Right atrium auricular region (tissue), 2 donors: ENCODE results near the gene RTCB. TPM values are rescaled to one million over a fixed set of nuclear protein-coding genes. Genes with fewer than 3 reads are reported as not detected.

Source experiments
- DNase-seq: peaks from one replicate; pipeline ENCODE4 v3.0.0-alpha.2; 2019; ENCODE audit warnings: low spot score
- H3K27ac ChIP-seq, 2 donors: fragments of 200-600 bp; sonication (generic); 1 replicate in 1 of 2; 2 replicates in 1 of 2; pipeline ENCODE4 v1.5.1; 2016 to 2019
- H3K27me3 ChIP-seq, 2 donors: fragments of 200-600 bp; sonication (generic); one replicate each; pipeline versions ENCODE4 v1.5.1 to v1.6.0; 2017 to 2019
- H3K36me3 ChIP-seq: fragments of 200-600 bp; sonication (generic); one replicate; pipeline ENCODE4 v1.5.1; 2016
- H3K4me1 ChIP-seq, 2 donors: fragments of 200-600 bp; sonication (generic); one replicate each; pipeline versions ENCODE4 v1.5.1 to v1.6.0; 2017 to 2019
- H3K4me3 ChIP-seq, 2 donors: fragments of 200-600 bp; sonication (generic); 1 replicate in 1 of 2; 2 replicates in 1 of 2; pipeline ENCODE4 v1.5.1; 2017 to 2019; ENCODE audit warnings: mild to moderate bottlenecking in 1 of 2, moderate library complexity in 1 of 2
- H3K9me3 ChIP-seq, 2 donors: fragments of 200-600 bp; sonication (generic); one replicate each; pipeline ENCODE4 v1.5.1; 2019
- CTCF ChIP-seq, 2 donors: fragments of 200-600 bp; sonication (generic); IDR thresholded peaks; one replicate each; pipeline ENCODE4 v1.5.1; 2019; ENCODE audit warnings: antibody characterized with exemption in 2 of 2
- total RNA-seq, 2 donors: library from RNA; depleted of rRNA; stranded (reverse); fragments of >200 nt; gene quantifications; one replicate each; pipeline ENCODE4 v1.1.0, GENCODE V29; 2016

RTCB gene
- total RNA-seq, 2 donors from 2014 or later: 42.9 to 49.3 TPM

- H3K27me3 ChIP-seq: no peaks in the 10 kb centered on the region
- no peak overlapping the region for H3K27ac ChIP-seq
- H3K4me3 ChIP-seq: no peak overlapping the region
- H3K36me3 ChIP-seq: no peaks in the 10 kb centered on the region
- DNase-seq: no peak
- no peaks in the 10 kb centered on the region for H3K4me1 ChIP-seq
- H3K9me3 ChIP-seq: peaks cover 0 to 4% of the 10 kb centered on the region in 2 donors
- no peak for TF ChIP-seq CTCF (IDR thresholded peaks at IDR 0.05)
These were observed 68.1 kb downstream of the RTCB start for GRCh38 chr22:32343941-32344340.

- no peak overlapping the region for H3K4me3 ChIP-seq
- no peak for DNase-seq
- no peak for TF ChIP-seq CTCF (IDR thresholded peaks at IDR 0.05)
These were observed 69.1 kb downstream of the RTCB start for GRCh38 chr22:32342977-32343376.

GRCh38 chr22:32341122-32341740, 70.8 kb downstream of the RTCB start:
- Histone ChIP-seq H3K4me1 (no peaks in the 10 kb centered on the region), H3K27me3 (no peaks in the 10 kb centered on the region), H3K36me3 (no peaks in the 10 kb centered on the region), H3K4me3 (no peak overlapping the region), H3K9me3 (peaks cover 0 to 3% of the 10 kb centered on the region in 2 donors), H3K27ac (no peak overlapping the region)
- no peak for TF ChIP-seq CTCF (IDR thresholded peaks at IDR 0.05)
- peak; percentile 50 for DNase-seq

More at GRCh38 chr22:32342977-32343376, 69.1 kb downstream of the RTCB start:
- Histone ChIP-seq H3K4me1 (no peaks in the 10 kb centered on the region), H3K36me3 (no peaks in the 10 kb centered on the region), H3K9me3 (peaks cover 0 to 4% of the 10 kb centered on the region in 2 donors), H3K27me3 (no peaks in the 10 kb centered on the region), H3K27ac (no peak overlapping the region)

- Histone ChIP-seq H3K27me3 (no peaks in the 10 kb centered on the region), H3K9me3 (no peaks in the 10 kb centered on the region), H3K4me3 (no peak overlapping the region), H3K36me3 (no peaks in the 10 kb centered on the region), H3K27ac (no peak overlapping the region), H3K4me1 (no peaks in the 10 kb centered on the region)
- no peak for TF ChIP-seq CTCF (IDR thresholded peaks at IDR 0.05)
- peak; percentile 32 for DNase-seq
These were observed 71.6 kb downstream of the RTCB start for GRCh38 chr22:32340411-32340810.

GRCh38 chr22:32339190-32340012, 72.6 kb downstream of the RTCB start:
- no peak for TF ChIP-seq CTCF (IDR thresholded peaks at IDR 0.05)
- Histone ChIP-seq H3K4me1 (no peaks in the 10 kb centered on the region), H3K4me3 (no peak overlapping the region), H3K27ac (no peak overlapping the region), H3K9me3 (no peaks in the 10 kb centered on the region), H3K27me3 (no peaks in the 10 kb centered on the region), H3K36me3 (no peaks in the 10 kb centered on the region)
- no peak for DNase-seq
